Astrocyte of the spinal cord (primary cell): ENCODE data around the gene ALDH2.

Experiments used
- DNase-seq: peaks from one replicate; pipeline ENCODE4 v3.0.0; 2011; ENCODE audit warnings: low read depth, low spot score
- H3K4me3 ChIP-seq: 2 replicates; pipeline ENCODE4 v1.5.1; 2011; ENCODE audit warnings: low read depth, mild to moderate bottlenecking, low read length, moderate library complexity
- CTCF ChIP-seq: IDR thresholded peaks from 2 replicates; pipeline ENCODE4 v1.5.1; 2012; ENCODE audit warnings: low read depth, mild to moderate bottlenecking, low read length, inconsistent platforms
- in situ Hi-C: cut with HindIII; loops from 2 replicates; pipeline ENCODE4 v1.10.0; 2017; ENCODE audit warnings: low sequenced_read_pairs

ALDH2 gene

GRCh38 chr12:111850526-111850925 lies 83.8 kb downstream of the ALDH2 start:
- no peak overlapping the region for H3K4me3 ChIP-seq
- in situ Hi-C loops, result no loop called here
- DNase-seq, result no peak
- TF ChIP-seq CTCF, result no peak

GRCh38 chr12:111858186-111858585 lies 91.5 kb downstream of the ALDH2 start:
- no peak overlapping the region for H3K4me3 ChIP-seq
- DNase-seq, result no peak
- in situ Hi-C loops, result no loop called here
- no peak for TF ChIP-seq CTCF

GRCh38 chr12:111858778-111859177 lies 92.0 kb downstream of the ALDH2 start:
- in situ Hi-C loops, result no loop called here
- no peak for DNase-seq
- H3K4me3 ChIP-seq, result no peak overlapping the region
- no peak for TF ChIP-seq CTCF

GRCh38 chr12:111864913-111865312 lies 98.2 kb downstream of the ALDH2 start:
- no peak overlapping the region for H3K4me3 ChIP-seq
- in situ Hi-C loops, result no loop called here
- DNase-seq, result no peak
- no peak for TF ChIP-seq CTCF
